ENCODE data around the gene TOMT.

Gene TOMT

DNA sequence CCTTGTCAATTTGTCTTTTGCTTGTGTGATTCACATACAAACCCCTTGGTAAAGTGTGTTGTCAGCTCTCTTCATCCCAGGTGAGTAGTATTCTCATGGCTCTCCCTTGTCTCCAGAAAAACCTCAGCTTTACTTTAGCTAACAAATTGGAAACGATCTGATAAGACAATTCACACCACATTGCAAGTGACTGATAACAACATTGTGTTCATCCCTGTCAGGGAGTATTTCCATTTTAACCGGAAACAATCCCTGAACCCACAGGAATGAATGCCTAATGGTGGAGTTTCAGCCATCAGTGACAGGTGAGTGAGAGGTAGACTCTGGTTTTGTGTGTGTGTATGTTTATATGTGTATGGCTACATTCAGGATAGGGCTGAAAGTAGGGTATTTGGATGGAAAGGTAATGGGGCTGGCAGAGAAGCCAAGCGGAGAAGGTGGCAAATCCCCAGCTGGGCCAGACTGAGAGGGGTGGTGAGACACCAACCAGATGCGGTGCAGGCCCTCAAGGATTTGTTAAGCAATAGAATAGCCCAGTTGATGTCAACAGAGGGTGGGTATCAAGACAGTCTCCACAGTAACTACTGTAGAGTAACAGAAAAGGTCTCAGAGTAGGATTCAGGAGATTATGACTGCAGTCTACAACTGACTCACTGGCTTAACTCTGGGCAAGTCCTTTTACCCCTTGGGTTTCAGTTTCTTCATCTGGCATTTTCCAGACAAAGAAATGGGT is 17.5 kb upstream of the TOMT start:
- DNase-seq, result no peak

- DNase-seq, result peak; percentile 61
Observed at GRCh38 chr11:72091292-72091691, 14.4 kb upstream of the TOMT start.

GRCh38 chr11:72098741-72099140 is 7.0 kb upstream of the TOMT start:
- no peak for DNase-seq

DNA sequence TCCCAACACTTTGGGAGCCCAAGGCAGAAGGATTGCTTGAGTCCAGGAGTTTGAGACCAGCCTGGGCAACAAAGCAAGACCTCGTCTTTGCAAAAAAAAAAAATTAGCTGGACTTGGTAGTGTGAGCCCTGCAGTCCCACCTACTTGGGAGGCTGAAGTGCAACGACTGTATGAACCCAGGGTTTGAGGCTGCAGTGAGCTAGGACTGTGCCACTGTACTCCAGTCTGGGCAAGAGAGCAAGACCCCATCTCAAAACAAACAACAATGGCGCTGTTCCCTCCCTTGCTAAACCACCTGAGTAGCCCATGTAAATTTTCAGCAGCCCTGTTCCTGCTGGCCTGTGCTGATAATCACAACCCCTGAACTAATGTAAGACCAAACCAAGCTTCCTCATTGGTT is 5.7 kb upstream of the TOMT start:
- no peak for DNase-seq

- no peak for DNase-seq
Observed at GRCh38 chr11:72100462-72100861, 5.3 kb upstream of the TOMT start.

DNA sequence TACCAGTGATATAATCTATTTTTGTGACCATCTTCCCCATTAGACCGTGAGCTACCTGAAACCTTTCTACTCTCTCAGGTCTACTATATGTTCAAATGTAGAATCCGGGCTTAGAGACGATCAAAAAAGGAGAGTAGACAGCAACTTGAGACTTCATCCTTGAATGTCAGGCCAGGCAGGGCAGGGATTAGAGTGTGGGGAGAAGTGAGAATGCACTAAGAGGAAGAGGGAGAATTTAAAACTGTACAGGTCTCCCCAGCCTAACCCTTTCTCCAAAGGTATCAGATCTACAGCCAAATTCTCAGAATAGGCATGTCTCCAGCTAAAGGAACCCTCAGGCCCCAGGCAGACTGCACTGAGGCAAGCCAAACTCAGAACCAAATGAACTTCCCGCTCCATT is 3.6 kb upstream of the TOMT start:
- no peak for DNase-seq

DNA sequence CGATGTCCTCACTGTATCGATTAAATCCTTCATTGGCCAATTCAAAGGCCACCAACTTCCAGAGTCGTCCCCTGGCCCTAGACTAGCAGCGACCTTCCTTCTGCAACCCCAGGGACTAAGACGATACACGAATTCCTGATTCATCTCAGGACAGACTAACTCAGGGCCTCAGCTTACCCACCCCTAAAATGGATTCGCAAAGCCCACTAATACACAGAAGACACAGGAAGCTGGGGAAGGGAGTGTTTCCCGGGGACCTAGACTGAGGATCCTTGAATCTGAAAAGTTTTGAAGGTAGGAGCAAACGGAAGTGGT is 3.1 kb upstream of the TOMT start:
- no peak for DNase-seq

- DNase-seq, result peak; percentile 99
Observed at GRCh38 chr11:72102946-72103753, 2.6 kb upstream of the TOMT start, which contains the start of gene LAMTOR1. Gene LAMTOR1, minus strand, starts transcription at chr11:72103297. Its CDS starts 73 bp downstream, at chr11:72103224.

DNA sequence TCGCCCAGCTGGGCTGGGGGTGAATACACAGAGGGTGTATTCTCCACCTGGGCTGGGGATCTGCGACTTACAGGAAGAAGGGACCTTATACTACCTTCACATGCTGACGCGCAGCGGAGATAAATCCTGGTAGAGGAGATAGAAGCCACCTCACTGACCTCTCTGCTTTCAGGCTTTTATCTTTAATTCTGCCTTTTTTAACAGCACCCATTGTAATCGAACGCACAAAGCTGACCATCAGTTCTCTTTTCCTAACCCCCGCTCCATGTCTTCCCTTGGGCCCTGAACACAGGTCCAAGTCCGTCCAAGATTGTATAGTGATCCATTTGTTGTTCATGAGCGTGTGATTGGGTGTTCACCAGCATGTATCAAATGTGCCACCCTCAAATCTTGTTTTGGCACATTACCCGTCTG is 2.0 kb upstream of the TOMT start:
- no peak for DNase-seq

DNA sequence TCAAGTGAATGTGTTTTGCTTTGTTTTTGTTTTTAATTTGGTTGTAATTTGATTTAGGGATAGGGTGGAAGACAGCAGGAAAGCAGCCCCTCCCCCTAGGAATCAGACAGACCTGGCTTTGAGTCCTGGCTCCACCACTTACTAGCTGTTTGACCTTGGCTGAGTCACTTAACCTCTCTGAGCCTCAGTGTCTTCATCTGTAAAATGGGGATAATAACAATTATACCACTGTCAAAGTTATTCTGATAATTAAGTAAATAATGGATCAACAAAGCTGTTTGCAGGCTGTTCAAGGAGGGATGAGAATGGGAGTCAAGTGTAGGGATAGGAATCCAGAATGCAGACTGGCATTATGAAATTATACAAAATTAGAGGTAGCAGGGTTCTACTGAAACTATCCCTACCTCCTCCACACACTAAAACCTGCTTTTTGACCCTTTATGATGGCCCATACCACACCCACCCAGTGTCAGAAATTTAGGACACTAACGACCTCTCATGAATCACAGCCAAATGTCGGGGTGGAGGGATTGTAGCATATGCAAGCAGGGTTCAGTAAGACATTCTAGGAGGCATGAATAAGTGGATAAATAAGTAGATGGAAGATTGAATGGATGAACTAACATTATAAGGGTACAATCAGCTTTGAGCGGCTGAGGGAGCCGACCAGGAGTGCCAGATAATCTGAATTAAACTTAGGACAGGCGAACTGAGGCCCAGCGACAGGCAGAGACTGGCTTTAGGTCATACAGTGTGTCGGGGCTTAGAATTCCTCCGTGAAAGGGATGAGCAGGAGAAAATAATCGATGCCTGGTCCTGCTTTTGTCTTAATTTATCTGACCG is 5.8 kb downstream of the TOMT start:
- DNase-seq, result no peak

GRCh38 chr11:72112143-72112977 is 6.6 kb downstream of the TOMT start, which contains the start of gene ANAPC15:
Gene ANAPC15, minus strand, starts transcription at chr11:72112695. Its CDS starts 1,419 bp downstream, at chr11:72111276.
- DNase-seq, result peak; percentile 100

GRCh38 chr11:72112978-72113808 is 7.5 kb downstream of the TOMT start:
- DNase-seq, result no peak

- DNase-seq, result no peak
Observed at GRCh38 chr11:72114570-72114969, 8.8 kb downstream of the TOMT start.

DNA sequence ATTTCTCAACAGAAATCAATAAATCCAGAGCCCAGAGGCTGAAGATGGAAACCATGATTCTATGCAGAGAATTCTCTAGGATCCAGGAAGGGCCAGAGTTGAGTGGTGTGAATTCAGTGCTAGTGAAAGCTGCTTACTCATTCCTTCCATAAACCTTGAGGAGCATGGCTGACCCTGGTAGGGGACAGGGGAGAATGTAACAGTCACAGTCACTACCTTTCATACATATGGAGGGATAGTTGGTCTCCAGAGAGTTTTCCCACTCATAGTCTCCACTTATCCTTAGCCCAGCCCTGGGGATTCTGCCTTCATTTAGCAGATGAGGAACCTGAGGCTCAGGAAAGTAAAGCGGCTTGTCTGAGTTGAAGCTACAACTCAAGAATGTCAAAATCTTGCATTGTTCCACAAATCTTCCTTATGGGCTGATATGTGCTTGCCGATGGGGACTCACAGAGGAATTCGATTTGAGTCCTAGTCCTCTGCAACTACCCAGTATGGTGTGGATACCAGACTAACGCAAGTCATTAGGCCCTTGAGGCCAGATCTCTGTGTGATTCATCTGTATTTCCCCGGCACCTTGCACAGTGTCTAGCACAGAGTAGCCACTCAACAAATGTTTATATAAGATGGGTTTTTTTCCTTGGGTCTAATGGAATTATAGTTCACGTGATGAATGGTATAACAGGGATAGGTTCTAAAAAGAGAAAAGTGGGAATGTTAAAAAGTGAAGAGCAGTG is 10.5 kb downstream of the TOMT start:
- no peak for DNase-seq

DNA sequence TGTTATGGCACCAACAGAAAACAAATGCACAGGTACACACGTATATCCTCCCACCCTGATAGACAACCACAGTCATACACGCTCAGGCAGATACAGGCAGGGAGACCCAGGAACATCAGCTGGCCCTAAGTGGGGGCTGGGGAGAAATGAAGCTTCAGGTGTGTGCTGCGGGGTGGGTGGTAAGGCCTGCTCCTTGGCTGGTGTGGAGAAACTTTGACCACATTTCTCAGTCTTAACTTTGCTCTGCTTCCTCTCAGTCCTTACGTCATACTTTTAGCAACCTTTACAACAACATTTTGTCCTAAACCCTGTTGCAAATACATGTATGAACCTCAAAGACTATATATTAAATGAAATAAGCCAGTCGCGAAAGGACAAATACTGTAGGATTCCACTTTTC is 13.5 kb downstream of the TOMT start:
- DNase-seq, result no peak

DNA sequence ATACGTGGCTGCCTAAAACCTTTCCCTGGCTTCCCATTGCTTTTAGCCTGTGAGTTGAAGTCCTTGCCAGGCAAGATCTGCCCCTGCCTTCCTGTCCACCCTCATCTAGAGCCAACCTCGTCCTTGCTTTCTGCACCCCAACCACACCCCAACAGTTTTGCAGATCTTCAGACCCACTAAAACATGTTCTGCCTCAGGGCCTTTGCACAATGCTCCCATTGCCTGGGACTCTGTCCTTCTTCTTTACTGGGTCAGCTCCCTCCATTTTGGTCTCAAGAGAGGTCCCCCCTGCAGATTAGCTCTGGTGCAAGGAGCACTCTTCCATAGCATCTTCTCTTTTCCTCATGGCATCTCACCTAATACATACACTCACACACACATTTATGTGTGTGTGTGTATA is 15.2 kb downstream of the TOMT start:
- DNase-seq, result no peak

GRCh38 chr11:72122607-72123006 is 16.9 kb downstream of the TOMT start:
- DNase-seq, result no peak

DNA sequence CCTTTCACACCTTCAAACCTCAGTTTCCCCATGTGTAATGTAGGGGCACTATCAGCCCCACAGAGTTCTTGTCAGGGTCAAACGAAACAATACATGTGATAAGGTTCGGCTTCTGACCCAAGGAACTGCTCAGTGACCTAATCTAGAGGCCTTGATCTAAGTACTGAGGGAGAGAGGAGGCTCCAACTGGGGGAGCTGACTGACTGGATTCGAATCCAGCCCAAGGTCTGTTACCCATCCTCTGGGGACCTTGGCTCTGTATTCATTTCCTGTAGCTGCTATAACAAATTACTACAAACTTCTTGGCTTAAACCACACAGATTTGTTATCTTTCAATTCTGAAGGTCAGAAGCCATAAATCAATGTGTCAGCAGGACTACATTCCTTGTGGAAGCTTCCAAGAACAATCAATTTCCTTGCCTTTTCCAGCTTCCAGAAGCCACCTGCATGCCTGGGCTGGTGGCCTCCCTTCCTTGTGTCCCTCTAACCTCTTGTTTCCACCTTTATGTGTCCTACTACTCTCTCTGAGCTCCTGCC is 17.5 kb downstream of the TOMT start:
- DNase-seq, result peak; percentile 36

DNA sequence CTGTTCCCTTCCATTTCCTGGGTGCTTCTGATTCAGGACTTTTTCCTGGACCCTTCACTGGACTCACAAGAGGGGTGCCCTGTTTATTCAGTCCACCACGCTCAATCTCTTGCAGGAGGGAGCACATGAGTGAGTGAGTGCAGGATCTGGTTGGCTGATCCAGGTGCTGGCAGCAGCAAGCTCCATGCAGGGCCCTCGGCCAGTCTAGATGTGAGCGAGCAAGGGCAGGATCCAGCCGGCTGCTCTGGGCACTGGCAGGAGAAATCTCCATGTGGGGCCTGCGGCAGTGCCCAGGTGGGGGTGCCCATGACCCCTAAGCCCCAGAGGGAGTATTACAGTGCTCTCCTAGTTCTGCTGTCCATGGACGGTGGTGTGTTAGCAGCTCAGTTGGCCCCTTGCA is 18.3 kb downstream of the TOMT start:
- DNase-seq, result no peak

GRCh38 chr11:72125956-72126355 is 20.2 kb downstream of the TOMT start:
- DNase-seq, result no peak

- no peak for DNase-seq
Observed at GRCh38 chr11:72127923-72128322, 22.2 kb downstream of the TOMT start.

All from fibroblast of upper back skin (primary cell).